Activated CD8-positive, alpha-beta memory T cell treated with anti-CD3 and anti-CD28 coated beads, Interleukin-2, amount 50 U/mL, for 24 hours (primary cell): ENCODE results near the gene RPS29.
"Not testable (repeated sequence)": the region's sequence is repeated elsewhere in the genome, so short reads cannot be mapped to it uniquely, and the experiment has no call there.

Experiments used
- DNase-seq: peaks from one replicate; pipeline ENCODE4 v3.0.0-alpha.2; 2020; ENCODE audit errors: extremely low read depth

Gene RPS29

DNA sequence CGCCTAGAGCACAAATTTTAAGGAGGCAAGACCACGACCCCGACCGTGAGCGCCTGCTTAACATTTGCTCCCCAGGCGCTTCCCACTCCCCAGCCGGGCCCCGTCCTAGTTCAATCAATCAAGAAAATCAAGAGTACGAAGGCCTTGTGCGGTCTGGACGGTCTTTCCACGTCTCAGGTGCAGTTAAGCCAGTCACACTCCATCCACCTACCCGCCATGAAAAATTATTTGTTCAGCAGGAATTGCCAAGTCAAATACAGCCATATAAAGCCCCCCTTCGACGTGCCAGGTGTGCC is 12.0 kb upstream of the RPS29 start:
- DNase-seq = no peak

DNA sequence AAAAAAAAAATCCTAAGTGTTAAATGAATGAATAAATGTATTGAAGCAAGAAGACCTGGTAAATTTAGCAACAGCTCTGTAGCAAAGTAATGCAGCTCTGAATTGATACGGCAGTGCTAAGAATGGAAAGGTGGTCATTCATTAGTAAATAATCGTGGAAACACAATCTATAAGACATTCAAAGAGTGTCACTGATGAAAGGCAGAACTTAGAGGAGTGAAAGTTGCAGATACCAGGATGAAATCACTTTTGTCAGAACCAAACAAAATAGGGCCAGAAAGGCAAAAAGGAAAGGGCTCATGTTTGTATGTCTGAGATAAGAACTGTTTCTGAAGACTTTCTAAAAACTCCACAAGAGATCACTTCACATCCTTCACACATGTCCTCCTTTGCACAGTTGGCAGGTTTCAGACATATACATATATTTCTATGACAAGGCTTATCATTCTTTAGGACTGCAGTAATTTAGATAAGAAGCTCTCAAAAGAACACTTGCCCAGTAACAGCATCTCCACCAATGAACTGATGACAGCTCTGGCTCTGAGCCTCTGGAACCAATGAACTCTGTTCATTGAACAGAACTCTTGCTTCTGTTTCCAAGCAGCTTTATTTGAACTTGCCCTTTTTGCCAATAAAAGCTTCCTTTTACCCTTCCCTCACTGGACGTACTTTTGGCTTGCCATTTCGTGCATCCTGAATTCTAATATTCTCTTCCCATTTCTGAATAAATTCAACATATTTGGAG is 8.3 kb upstream of the RPS29 start:
- no peak for DNase-seq

DNA sequence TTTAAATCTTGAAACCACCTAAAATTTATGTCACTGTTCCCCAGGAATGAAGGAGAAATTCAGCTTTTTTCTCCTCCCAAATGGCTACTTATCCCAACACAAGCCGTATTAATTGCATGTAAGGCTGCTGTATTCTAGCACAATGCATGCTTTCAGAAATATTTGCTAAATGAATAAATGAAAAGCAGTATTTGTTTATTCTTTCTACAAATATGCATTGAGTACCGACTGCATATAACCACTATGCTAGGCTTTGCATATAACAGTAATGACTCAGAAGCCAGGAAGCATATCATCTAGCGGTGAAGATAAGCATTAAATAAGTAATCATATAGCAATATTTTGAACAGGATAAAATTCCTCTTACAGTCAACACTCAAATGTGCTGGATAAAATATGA is 6.8 kb upstream of the RPS29 start:
- no peak for DNase-seq

DNA sequence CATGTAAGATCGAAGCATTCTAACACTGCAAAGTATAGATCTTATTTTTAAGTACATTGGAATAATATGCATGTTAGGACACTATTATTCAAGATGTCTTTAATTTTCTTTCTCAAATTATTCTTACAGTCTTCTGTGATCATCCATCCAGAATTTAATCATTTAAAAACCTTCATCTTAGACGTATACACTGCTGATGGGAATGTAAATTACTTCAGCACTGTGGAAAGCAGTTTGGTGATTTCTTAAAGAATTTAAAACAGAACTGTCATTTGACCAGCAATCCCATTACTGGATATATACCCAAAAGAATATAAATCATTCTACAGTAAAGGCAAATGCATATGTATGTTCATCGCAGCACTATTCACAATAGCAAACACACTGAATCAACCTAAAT is 3.2 kb upstream of the RPS29 start:
- no peak for DNase-seq

DNA sequence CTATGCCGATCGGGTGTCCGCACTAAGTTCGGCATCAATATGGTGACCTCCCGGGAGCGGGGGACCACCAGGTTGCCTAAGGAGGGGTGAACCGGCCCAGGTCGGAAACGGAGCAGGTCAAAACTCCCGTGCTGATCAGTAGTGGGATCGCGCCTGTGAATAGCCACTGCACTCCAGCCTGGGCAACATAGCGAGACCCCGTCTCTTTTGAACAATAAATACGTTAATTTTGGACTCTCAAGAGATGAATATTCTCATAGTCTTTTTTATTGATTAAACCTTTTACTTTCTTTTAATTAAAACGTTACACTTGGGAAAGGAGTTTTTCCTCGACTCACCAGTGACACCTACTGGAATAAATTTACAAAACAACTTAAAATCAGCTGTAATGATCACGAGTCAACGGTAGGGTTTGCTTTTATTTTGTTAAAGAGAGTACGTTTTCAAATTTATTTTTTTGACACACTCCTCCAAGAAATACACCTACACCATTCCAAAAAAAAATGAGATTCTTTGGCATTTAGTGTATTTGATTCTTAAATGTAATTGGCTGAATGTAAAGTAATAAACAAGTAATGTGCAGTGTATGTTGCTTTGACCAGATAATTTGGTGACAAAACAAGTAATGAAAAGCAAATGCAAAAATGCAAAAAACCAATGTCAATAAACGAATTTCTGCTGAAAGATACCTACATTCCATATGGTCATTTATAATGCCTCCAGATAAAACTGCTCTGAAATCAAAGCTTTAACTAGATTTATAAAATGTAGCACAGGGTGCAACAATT is 687 bp upstream of the RPS29 start:
- DNase-seq = no peak

DNA sequence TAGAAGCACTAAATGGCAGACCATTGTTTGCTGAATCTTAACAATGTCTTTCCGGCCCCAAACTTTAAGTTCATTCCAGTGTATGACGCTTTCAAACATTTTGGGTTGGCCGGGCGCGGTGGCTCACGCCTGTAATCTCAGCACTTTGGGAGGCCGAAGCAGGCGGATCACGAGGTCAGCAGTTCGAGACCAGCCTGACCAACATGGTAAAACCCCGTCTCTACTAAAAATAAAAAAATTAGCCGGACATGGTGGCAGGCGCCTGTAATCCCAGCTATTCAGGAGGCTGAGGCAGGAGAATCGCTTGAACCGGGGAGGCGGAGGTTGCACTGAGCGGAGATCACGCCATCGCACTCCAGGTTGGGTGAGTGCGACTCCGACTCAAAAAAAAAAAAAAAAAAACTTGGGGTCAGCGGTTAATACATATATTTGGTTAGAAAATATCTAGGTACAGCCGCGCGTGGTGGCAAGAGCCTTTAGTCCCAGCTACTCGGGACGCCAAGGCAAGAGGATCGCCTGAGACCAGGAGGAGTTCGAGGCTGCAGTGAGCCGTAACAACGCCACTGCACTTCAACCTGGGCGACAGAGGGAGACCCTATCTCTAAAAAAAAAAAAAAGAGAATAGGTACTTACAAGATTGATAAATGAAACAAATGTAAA is 1.1 kb downstream of the RPS29 start:
- DNase-seq = not testable (repeated sequence)

DNA sequence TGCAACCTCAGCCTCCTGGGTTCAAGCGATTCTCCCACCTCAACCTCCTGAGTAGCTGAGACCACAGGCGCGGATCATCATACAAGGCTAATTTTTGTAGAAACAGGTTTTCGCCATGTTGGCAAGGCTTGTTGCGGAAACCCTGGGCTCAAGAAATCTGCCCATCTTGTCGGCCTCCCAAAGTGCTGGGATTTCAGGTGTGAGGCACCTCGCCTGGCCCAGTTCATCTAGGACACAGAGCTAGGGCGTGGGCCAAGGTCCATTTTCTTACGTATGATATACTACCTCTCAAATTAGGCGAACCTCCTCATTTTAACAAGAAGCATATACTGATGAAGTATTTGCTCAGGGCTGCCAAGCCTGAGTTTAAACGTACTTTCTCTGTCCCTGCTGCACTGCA is 2.1 kb downstream of the RPS29 start:
- DNase-seq = no peak

DNA sequence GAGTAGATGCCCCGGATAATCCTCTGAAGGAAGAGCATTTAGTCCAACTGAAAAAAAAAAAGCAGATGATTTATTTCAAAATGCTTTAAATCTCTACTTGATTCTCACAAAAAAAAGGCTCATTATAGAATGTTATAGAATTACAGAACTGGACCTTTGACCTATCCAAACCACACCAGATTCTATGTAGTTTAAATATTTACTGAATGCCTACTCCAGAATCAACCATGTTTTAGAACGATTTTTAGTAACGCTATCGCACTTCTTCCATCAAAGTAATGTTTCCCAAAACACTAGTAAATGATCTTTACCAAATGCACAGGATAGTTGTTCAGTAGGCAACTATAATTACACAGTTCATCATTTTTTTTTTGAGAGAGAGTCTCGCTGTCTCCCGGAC is 2.6 kb downstream of the RPS29 start:
- no peak for DNase-seq

DNA sequence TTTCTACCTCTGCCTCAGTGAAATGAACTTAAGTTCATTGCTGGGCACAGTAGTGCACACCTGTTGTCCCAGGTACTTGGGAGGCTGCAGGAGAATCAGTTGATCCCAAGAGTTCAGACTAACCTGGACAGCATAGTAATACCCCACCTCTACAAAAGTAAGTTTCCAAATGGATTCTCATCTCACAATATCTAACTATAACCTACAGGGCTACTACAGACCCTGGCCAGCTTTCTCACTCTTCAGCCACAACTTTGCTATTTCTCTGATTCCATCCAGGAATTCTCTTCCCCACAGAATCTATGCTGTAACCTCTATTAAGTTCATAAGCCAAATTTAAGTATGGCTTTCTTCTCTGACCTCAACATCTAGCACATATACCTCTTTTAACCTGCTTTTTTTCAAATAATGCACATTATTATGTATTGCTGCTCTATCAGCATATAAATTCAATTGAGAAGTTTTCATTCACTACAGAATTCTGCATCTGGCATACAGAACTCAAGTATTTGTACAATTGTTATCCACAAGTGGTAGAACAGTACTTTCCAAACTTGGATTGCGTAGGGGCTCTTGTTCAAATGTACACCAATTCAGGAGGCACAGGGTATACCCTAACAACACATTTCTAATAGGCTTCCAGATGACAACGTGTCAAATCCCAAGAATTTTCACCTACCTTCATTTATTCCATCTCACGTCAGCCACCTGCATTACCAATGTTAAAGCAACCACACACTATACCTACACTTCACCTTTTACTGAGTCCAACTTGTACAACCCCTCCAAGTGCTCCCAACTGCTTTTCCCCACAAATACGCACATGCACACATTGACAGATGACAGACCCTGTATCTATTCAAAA is 3.8 kb downstream of the RPS29 start:
- no peak for DNase-seq

DNA sequence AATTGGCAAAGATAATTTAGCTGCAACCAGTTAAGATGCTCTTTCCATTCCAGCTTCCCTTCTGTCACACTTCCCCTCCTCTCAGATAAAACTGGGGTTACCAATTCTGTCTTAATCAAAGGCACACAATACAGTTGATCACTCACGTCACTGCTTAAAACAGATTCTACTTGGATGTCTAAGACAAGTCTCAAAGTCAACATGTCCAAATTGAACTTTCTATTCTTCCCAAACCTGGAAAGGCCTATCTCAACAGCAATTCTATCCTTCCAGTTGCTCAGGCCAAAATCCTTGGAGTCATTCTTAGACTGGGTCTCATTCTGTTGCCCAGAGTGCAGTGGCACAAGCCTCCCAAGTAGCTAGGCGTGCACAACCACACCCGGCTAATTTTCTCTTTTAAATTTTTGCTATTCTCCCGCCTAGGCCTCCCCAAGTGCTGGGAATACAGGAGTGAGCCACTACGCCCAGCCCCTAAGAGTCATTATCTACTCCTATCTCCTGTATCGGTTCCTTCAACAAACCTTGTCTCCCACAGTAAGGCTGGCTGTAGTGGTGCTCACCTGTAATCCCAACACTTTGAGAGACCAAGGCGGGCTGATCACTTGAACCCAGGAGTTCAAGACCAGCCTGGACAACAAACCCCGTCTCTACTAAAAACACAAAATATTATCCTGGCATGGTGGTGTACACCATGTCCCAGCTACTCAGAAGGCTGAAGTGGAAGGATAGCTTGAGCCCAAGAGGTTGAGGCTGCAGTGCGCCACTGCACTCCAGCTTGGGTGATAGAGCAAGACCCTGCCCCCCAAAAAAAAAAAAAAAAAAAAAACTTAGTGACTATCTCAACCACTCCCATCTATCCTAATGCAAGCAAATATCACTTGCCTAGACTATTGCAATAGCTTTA is 4.7 kb downstream of the RPS29 start:
- no peak for DNase-seq

DNA sequence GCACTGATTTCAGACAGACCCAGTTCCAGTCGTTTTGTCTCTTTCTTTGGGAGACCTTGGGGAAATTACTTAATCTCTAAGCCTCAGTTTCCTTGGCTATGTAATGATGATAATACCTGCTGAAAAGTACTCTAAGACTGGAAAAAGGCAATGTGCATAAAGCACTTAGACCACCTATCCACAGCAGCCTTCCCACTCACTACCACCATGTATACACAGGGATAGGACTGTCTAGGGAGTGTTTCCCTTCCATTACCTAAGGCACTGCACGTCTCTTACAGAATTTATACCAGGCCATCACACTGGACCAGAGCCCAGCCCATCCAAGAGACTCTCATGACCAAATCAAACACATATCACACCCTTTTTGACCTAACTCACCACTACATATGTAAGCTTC is 6.3 kb downstream of the RPS29 start:
- no peak for DNase-seq

DNA sequence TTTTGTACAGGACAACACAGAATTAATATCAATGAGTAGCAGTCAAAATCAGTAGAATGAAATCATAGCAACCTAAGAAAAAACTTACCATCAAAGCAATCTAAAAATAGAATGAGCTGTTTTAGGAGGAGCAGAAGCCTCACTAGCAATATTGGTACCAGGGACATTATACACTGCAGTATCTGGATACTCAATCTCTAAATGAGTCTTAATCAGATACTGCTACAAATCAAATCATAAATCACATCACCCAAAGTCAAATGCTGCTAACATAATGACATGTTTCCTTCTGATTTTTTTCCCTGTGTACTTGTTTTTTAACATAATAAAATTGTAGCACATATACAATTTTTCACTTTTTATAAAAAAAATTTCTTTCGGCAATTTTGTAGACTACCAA is 8.0 kb downstream of the RPS29 start:
- no peak for DNase-seq

DNA sequence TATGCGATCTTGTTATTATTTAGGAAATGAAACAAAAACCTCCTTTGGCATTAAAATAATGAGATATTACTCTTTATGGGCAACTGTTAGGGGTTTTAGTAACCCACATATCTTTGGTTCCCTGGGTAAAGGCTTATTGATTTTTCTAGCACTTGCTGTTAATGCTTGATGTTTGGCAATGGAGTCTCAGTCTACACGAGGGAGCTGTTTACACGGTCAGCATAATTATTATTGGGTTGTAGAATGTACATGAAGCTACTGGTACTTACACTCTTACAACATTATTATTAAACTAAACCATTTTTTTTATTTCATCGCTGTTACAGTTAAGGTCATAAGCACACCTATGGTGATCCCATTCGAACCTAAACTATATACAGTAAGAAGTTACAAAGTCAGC is 12.1 kb downstream of the RPS29 start:
- no peak for DNase-seq

DNA sequence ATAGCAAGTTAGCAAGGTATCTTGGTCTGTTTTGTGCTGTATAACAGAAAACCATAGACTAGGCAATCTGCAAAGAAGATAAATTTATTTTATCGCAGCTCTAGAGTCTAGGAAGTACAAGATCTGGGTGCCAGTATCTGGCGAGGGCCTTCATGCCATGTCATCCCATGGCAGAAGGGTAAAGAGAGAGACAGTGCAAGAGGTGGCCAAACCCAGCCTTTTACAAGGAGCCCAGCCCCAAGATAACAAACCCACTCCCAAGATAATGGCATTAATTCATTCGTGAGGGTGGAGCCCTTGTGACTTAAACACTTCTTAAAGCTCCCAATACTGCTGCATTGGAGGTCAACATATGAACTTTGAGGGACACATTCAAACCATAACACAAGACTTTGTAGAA is 16.9 kb downstream of the RPS29 start:
- DNase-seq = no peak

DNA sequence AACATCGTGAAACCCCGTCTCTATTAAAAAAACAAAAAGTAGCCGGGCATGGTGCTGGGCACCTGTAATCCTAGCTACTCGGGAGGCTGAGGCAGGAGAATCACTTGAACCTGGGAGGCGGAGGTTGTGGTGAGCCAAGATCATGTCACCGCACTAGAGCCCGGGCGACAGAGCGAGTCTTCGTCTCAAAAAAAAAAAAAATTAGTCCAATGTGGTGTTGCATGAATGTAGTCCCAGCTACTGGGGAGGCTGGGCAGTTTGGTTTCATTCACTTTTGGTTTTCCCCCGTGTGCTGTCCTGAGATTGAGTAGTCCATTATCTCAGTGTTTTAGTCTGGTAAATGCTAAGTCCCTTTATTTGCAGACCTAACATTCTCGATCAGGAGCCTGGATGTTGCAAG is 19.5 kb downstream of the RPS29 start:
- no peak for DNase-seq

DNA sequence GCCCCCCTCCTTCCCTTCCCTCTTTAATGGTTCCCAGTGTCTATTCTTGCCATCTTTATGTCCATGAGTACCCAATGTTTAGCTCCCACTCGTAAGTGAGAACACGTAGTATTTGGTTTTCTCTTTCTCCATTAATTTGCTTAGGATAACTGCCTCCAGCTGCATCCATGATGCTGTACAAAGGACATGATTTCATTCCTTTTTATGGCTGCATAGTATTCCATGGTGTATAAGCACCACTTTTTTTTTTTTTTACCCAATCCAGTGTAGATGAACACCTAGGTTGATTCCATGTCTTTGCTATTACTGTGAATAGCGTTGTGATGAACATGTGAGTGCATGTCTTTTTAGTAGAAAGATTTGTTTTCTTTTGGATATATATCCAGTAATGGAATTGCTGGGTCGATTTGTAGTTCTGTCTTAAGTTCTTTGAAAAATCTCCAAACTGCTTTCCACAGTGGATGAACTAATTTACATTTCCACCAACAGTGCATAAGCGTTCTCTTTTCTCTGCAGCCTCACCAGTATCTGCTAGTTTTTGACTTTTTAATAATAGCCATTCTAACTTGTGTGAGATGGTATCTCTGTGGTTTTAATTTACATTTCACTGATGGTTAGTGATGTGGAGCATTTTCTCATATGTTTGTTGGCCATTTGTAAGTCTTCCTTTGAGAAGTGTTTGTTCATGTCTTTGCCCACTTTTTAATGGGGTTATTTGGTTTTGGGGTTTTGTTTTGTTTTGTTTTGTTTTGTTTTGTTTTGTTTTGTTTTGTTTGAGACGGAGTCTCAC is 26.0 kb downstream of the RPS29 start:
- no peak for DNase-seq

DNA sequence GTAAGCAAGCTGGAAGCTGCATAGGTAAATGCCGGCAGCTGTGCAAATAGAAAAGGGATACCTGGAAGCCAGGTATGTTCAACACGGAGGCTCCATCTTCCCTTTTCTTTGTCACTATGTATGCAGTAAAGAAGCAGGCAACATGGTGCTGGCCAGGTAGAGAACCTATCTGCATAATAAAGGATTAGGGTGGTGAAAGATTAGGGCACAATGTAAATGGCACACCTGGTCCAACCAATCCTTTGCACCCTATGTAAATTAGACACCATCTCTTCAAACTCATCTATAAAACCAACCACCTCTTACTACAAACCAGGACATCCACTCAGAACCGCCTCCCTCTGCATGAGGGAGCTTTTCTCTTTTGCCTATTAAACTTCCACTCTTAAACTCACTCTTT is 32.3 kb downstream of the RPS29 start:
- DNase-seq = no peak

DNA sequence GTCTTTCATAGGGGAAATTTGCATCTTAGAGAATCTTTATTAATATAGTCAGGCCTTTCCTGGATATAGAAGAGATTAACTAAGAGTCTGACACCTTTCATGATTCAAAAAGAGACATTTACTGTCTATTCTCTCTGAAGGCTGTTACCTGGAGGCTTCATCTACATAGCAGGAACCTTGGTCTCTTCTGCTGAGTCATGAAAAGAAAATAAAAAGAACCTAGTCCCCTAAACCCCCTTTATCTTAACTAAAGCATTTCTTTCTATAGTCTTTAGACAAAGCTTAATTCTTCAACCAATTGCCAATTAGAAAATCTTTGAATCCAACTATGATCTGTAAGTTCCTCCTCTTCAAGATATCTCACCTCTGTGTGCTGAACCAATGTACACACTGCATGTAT is 33.1 kb downstream of the RPS29 start:
- DNase-seq = no peak

DNA sequence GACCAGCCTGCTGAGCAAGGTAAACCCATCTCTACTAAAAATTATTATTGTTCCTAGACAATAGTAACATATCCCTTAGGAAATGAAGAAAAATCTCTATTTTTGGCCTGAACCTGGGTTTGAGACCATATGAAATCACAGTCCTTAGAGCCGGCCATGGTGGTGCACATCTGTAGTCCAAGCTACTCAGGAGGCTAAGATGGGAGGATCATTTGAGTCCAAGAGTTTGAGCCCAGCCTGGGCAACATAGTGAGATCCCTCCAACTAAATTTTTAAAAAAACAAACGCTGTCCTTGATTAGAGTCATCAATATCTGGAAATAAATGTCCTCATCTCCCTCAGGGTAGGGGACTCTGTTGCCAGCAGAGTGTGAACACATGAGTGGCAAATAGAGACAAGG is 34.6 kb downstream of the RPS29 start:
- DNase-seq = no peak
